ENCODE results near the gene JTB. TPM values are rescaled to one million over a fixed set of nuclear protein-coding genes. Genes with fewer than 3 reads are reported as not detected.

JTB gene
- polyA plus RNA-seq, result 80.0 and 112 TPM in 2 replicates

GRCh38 chr1:153977250-153978240, at the start of gene JTB:
Gene JTB, minus strand, starts transcription at chr1:153977674. Its CDS starts 422 bp downstream, at chr1:153977252.

GRCh38 chr1:153990468-153991150, 13.1 kb upstream of the JTB start, which contains the start of gene RPS27:
Gene RPS27, plus strand, starts transcription at chr1:153990762. Its CDS starts 35 bp downstream, at chr1:153990797.

DNA sequence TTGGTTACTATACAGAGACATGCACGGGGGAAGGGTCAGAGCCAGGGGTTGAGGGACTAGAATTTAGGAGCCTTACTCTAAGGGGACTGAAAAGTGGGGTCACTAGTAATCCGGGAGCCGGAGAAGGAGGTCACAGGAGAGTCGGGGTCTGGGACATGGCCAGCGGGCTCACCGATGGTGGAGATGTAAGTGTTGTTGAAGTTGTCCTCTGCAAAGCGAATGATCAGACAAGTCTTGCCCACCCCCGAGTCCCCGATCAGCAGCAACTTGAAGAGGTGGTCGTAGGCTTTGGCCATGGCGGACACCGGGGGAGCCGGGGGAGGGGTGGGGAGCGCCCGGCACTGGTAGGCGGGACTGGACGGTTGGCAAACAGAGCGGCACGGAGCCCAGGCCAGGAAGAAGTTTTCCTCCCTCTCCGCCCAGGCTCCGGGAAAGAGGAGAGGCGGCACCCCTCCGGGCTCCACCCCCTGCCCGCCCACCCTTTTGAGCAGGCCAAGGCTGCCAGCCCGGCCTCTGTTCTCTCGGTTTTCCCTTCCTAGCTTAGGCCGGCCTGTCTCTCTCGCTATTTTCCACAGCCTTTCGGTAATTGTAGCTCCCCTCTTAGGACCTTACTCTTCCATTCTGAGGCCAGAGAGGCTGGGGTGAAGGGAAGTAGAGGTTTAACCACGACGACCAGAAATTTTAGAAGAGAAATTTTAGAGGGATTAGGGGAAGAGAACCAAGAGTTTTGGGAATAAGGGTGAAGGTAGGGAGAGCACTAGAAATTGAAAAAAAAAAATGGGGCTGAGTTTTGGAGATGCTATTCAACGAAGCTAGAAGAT, 8.7 kb upstream of the JTB start, which contains the start of gene RAB13:
Gene RAB13 (minus strand): TSS at position 399 of the 821 bp plus-strand sequence. CDS start 103 bp downstream, at position 296.

GRCh38 chr1:153967107-153967999, 10.1 kb downstream of the JTB start, which contains the start of gene CREB3L4:
Gene CREB3L4, plus strand, starts transcription at chr1:153967902. Its CDS starts 624 bp downstream, at chr1:153968526.

GRCh38 chr1:153963030-153963849, 14.2 kb downstream of the JTB start, which contains the start of gene SLC39A1:
Gene SLC39A1, minus strand, starts transcription at chr1:153963537. Its CDS starts 822 bp downstream, at chr1:153962715.

DNA sequence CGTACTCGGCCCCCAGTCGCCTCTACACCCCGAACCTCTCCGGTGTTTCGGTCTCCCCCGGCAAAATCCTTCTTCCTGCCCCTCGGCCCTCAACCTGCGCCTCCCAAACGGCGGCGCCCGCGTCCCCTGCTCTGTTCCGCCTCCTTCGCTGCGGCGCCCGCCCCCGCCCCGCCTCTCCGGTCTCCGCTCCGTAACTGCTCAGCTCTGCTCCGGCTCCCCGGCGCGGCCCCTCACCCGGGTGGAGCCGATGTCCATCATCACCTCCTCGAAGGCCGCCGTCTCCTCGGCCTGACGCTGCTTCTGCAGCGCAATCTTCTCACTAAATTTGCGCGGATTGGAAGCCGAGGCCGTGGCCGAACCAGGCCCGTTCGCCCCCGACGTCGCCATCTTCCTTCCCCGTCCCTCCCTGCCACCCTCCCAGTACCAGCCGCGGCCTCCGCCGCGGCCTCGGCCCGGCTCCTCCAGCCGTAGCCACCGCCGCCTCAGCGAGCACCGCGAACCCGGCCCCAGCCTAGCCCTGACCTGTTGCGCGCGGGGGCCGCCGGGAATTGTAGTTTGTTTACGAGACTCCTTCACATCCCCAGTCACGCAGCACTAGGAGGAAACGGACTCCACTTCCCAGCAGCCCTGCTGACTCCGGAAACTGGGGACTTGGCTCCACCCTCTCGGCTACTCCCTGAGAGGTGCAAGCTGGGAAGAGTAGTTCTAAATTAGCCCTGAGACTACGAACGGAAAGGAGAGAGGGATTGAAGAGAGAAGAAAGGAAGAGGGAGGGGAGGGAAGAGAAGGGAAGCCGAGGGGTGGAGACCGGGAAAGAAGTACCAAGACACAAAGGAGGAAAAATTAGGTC, 19.1 kb downstream of the JTB start, which contains the start of gene CRTC2:
Gene CRTC2 (minus strand): TSS at position 502 of the 850 bp plus-strand sequence. CDS start 115 bp downstream, at position 387.

GRCh38 chr1:153946622-153947241, 30.7 kb downstream of the JTB start, which contains the start of gene DENND4B:
Gene DENND4B, minus strand, starts transcription at chr1:153946718. Its CDS starts 2,344 bp downstream, at chr1:153944374.

Other genes with a start within 250 kb of the JTB start
- gene INTS3, start 249.6 kb downstream of the JTB start, polyA plus RNA-seq, result 12.1 and 16.4 TPM in 2 replicates
- 1.2 and 5.0 TPM in 2 replicates for gene SLC27A3, start 202.3 kb downstream of the JTB start, polyA plus RNA-seq
- gene GATAD2B, start 54.7 kb downstream of the JTB start, polyA plus RNA-seq, result 6.8 and 10.9 TPM in 2 replicates
- 4.2 and 4.7 TPM in 2 replicates for gene DENND4B, start 31.0 kb downstream of the JTB start, polyA plus RNA-seq
- gene CRTC2, start 19.1 kb downstream of the JTB start, polyA plus RNA-seq, result 1.9 and 2.2 TPM in 2 replicates
- 4.4 and 10.6 TPM in 2 replicates for gene SLC39A1, start 14.1 kb downstream of the JTB start, polyA plus RNA-seq
- gene CREB3L4, start 9.8 kb downstream of the JTB start, polyA plus RNA-seq, result 0.57 and 1.4 TPM in 2 replicates
- 2.4 and 2.9 TPM in 2 replicates for gene RAB13, start 8.7 kb upstream of the JTB start, polyA plus RNA-seq
- 1,044 and 1,179 TPM in 2 replicates for gene RPS27, start 13.1 kb upstream of the JTB start, polyA plus RNA-seq
- gene NUP210L, start 177.4 kb upstream of the JTB start, polyA plus RNA-seq, result 0.11 and 0.27 TPM in 2 replicates
- 83.3 and 111 TPM in 2 replicates for gene TPM3, start 214.4 kb upstream of the JTB start, polyA plus RNA-seq
- not detected in 2 replicates for gene CFAP141, start 228.7 kb upstream of the JTB start, polyA plus RNA-seq
- 32.3 and 44.5 TPM in 2 replicates for gene UBAP2L, start 243.3 kb upstream of the JTB start, polyA plus RNA-seq

Data from Purkinje cell (primary cell).